Activated T-cell treated with anti-CD3 and anti-CD28 coated beads, Interleukin-2, amount 50 U/mL, for 72 hours (primary cell): ENCODE data around the gene SLX9. TPM values are rescaled to one million over a fixed set of nuclear protein-coding genes. Genes with fewer than 3 reads are reported as not detected.

Experiments used
- ATAC-seq, 2 donors: fragments of 150-1000 bp; cut with Tn5 transposase; replicated peaks in 1 of 2; 2 replicates each; pipeline ENCODE4 v1.10.0; 2021; ENCODE audit warnings: moderate library complexity in 2 of 2, mild to moderate bottlenecking in 1 of 2
- DNase-seq, 2 donors: peaks; one replicate each; pipeline ENCODE4 v3.0.0; 2021 to 2022; ENCODE audit warnings: mixed read lengths in 1 of 2
- H3K27ac Mint-ChIP-seq: one replicate; pipeline ENCODE4 v1.8.0; 2022; ENCODE audit warnings: mild to moderate bottlenecking, moderate library complexity, mixed read lengths
- H3K27me3 Mint-ChIP-seq: one replicate; pipeline ENCODE4 v1.8.0; 2022; ENCODE audit warnings: low read depth, mixed read lengths
- H3K36me3 Mint-ChIP-seq, 2 donors: one replicate each; pipeline ENCODE4 v1.8.0; 2022; ENCODE audit warnings: mixed read lengths in 2 of 2, mild to moderate bottlenecking in 1 of 2; ENCODE audit not compliant: insufficient read depth in 2 of 2
- H3K4me1 Mint-ChIP-seq: one replicate; pipeline ENCODE4 v1.8.0; 2022; ENCODE audit warnings: low read depth, mixed read lengths
- H3K4me3 Mint-ChIP-seq, 2 donors: one replicate each; pipeline ENCODE4 v1.8.0; 2022; ENCODE audit warnings: mild to moderate bottlenecking in 2 of 2, mixed read lengths in 2 of 2, moderate library complexity in 2 of 2
- H3K9me3 Mint-ChIP-seq, 2 donors: one replicate each; pipeline ENCODE4 v1.8.0; 2022; ENCODE audit warnings: mixed read lengths in 2 of 2
- total RNA-seq, 2 donors: library from RNA; stranded (reverse); gene quantifications; one replicate each; pipeline ENCODE4 v1.2.3, GENCODE V29; 2022

The SLX9 gene
- total RNA-seq, 2 donors from 2014 or later, result 38.7 to 48.9 TPM

- H3K27ac Mint-ChIP-seq, result no peak overlapping the region
- DNase-seq, result no peak
Measured at GRCh38 chr21:44943686-44944550, 4.1 kb downstream of the SLX9 start.

DNA sequence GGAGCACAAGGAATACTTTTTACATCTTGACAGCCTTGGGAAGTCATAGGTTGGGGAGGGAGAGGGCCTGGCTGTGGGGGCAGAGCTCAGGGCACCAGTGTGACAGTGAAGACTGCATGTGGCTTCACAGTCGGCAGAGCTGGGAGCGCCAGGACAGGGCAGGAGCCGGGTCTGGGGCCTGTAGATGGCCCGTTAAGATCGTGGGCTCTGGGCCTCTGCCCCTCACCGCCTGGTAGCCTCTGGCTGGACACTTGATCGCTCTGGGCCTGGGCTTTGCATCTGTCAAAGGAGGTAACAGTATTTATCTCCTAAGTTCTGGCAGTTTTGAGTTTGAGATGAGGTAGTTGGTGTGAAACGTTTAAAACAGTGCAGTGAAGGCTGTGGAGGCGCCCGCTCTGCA is 4.8 kb downstream of the SLX9 start:
- no peaks in the 10 kb centered on the region for H3K27me3 Mint-ChIP-seq
- no peak overlapping the region for H3K27ac Mint-ChIP-seq
- ATAC-seq, result no peak
- peaks cover 42% of the 10 kb centered on the region for H3K4me1 Mint-ChIP-seq
- no peak overlapping the region for H3K4me3 Mint-ChIP-seq
- DNase-seq, result no peak
- H3K9me3 Mint-ChIP-seq, result no peaks in the 10 kb centered on the region
- H3K36me3 Mint-ChIP-seq, result peaks cover 6 to 13% of the 10 kb centered on the region in 2 donors

More at GRCh38 chr21:44943686-44944550, 4.1 kb downstream of the SLX9 start:
- H3K36me3 Mint-ChIP-seq, result peaks cover 6 to 13% of the 10 kb centered on the region in 2 donors
- peak overlapping the region in 1 of 2 donors; percentile 8 for H3K4me3 Mint-ChIP-seq
- H3K9me3 Mint-ChIP-seq, result no peaks in the 10 kb centered on the region
- H3K4me1 Mint-ChIP-seq, result peaks cover 45% of the 10 kb centered on the region
- no peaks in the 10 kb centered on the region for H3K27me3 Mint-ChIP-seq
- no peak for ATAC-seq

GRCh38 chr21:44946254-44947041 is 6.6 kb downstream of the SLX9 start:
- no peak for DNase-seq
- Mint-ChIP-seq H3K9me3 (no peaks in the 10 kb centered on the region), H3K36me3 (peaks cover 2 to 8% of the 10 kb centered on the region in 2 donors), H3K27me3 (no peaks in the 10 kb centered on the region), H3K27ac (no peak overlapping the region), H3K4me1 (peaks cover 33% of the 10 kb centered on the region), H3K4me3 (no peak overlapping the region)
- no peak for ATAC-seq

DNA sequence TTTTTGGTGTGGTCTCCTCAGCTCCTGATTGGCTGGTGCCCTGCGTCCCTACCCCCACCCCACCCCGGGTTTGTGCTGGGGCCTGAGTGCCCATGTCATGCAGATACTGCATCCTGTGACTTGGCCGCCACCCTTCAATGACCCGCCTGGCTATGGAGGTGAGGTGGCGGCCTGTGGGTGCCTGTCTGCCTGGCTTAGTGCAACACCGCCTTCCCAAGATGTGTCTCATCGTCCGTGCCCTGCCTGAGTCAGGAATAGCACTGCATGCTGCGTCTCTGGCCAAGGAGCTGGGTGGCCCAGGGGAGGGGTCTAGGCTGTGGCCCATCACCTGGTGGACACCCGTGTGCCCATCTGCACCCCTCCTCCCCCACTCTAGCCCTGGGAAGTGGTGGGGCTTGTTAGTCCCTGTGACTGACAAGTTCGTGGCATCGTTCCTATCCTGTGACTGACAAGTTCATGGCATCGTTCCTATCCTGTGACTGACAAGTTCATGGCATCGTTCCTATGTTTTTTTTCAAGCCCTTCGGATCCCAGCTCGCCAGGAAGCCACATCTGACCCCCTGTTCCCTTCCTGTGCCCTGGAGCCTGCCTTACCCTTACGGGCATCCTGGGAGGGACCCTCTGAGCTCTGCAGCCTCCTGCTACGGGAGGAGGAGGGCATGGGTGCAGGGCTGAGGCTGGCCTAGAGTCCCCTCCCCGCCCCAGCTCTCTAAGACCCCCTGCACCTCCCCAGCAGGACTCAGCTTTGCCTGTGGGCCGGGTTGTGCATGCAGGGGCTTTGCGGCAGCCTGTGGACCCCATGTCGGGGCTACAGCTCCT is 7.5 kb downstream of the SLX9 start:
- Mint-ChIP-seq H3K4me1 (peaks cover 24% of the 10 kb centered on the region), H3K36me3 (peaks cover 2 to 8% of the 10 kb centered on the region in 2 donors), H3K4me3 (no peak overlapping the region), H3K27me3 (no peaks in the 10 kb centered on the region), H3K9me3 (no peaks in the 10 kb centered on the region), H3K27ac (no peak overlapping the region)
- DNase-seq, result no peak
- ATAC-seq, result no peak

GRCh38 chr21:44947930-44948331 is 8.1 kb downstream of the SLX9 start:
- no peaks in the 10 kb centered on the region for H3K9me3 Mint-ChIP-seq
- H3K4me3 Mint-ChIP-seq, result no peak overlapping the region
- H3K4me1 Mint-ChIP-seq, result peaks cover 18% of the 10 kb centered on the region
- no peaks in the 10 kb centered on the region for H3K27me3 Mint-ChIP-seq
- H3K36me3 Mint-ChIP-seq, result peaks cover 2 to 8% of the 10 kb centered on the region in 2 donors
- DNase-seq (no peak), ATAC-seq (no peak)
- no peak overlapping the region for H3K27ac Mint-ChIP-seq

DNA sequence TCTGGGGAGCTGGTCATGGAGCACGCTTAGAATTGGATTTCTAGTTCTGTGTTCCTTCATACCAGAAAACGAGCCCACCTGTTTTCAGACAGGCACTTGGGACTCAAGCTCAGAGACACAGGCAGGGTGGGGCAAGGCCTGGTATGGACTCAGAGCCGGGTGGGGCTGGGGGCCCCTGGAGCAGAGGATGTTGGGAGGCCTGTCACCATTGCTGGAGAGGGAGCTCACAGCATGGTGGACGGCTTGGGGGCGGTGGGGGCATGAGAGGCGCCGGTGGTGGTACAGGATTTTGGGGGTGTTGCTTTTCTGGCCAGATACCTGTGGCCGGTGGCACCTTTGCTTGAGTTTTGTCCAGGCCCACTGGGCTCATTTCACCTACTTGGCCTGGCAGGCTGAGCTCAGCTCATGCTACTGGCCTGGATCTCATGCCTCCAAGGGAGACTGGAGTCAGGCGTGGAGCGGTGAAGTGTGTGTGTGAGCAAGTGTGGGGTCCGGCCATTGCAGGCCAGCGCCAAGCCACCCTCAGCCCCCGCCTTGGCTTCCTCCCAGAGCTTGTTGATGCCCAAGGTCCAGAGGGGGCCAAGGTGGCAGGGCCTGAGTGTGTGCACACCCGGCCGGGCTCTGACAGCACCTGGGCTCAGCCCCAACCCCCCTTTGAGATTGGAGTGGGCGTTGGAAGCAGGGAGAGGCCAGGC is 8.7 kb downstream of the SLX9 start:
- DNase-seq, result no peak
- no peak overlapping the region for H3K4me3 Mint-ChIP-seq
- peaks cover 2 to 8% of the 10 kb centered on the region in 2 donors for H3K36me3 Mint-ChIP-seq
- ATAC-seq, result no peak
- H3K9me3 Mint-ChIP-seq, result no peaks in the 10 kb centered on the region
- H3K27me3 Mint-ChIP-seq, result no peaks in the 10 kb centered on the region
- no peak overlapping the region for H3K27ac Mint-ChIP-seq
- H3K4me1 Mint-ChIP-seq, result peaks cover 13% of the 10 kb centered on the region

GRCh38 chr21:44949161-44949778 is 9.4 kb downstream of the SLX9 start:
- Mint-ChIP-seq H3K4me1 (peaks cover 11% of the 10 kb centered on the region), H3K36me3 (peaks cover 2 to 6% of the 10 kb centered on the region in 2 donors), H3K27me3 (no peaks in the 10 kb centered on the region), H3K4me3 (no peak overlapping the region), H3K9me3 (no peaks in the 10 kb centered on the region), H3K27ac (no peak overlapping the region)
- DNase-seq, result no peak
- ATAC-seq, result peak; percentile 18 to 22

DNA sequence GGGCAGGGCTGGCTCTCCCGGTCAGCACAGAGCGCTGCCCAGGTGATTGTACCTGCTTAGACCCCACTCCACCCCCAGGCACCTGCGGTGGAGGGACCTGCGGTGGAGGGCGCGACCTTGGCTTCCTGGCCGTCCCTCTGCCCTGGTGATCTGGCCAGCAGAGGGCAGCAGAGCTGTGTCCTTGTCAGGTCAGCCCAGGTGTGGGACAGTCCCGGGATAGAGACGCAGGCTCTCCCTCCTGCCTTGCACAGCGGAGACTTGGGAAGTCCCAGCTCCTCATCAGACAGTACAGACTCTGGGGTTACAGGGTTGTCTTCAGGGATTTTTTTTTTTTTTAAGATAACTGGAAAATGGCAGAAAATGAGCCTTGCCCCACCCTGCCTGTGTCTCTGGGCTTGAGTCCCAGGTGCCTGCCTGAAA is 10.0 kb downstream of the SLX9 start:
- peak; percentile 84 to 85 for DNase-seq
- Mint-ChIP-seq H3K27ac (no peak overlapping the region), H3K4me3 (no peak overlapping the region), H3K36me3 (peaks cover 2 to 7% of the 10 kb centered on the region in 2 donors), H3K9me3 (no peaks in the 10 kb centered on the region), H3K4me1 (peaks cover 6% of the 10 kb centered on the region), H3K27me3 (no peaks in the 10 kb centered on the region)
- ATAC-seq, result peak; percentile 90 to 91

DNA sequence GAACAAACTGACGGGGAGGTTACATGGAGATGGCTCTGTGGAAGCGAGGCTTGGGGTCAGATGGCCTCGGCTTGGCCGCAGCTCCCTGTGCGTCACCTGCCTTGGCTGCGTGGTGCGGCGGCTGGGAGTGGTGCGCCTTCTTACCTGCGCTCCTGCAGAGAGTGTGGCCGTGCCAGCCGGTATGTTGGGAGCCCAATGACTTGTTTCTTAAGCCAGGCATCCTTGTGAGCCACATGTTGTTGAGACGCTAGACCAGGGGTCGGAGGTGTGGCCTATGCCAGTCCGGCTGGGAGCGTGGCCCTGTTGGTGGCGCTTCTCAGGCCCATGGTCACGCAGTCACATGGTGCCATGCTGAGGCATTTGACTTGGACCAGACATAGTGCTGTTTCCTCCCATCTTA is 10.5 kb downstream of the SLX9 start:
- Mint-ChIP-seq H3K4me3 (no peak overlapping the region), H3K4me1 (peaks cover 4% of the 10 kb centered on the region), H3K27me3 (no peaks in the 10 kb centered on the region), H3K27ac (no peak overlapping the region), H3K9me3 (no peaks in the 10 kb centered on the region), H3K36me3 (peaks cover under 1 to 5% of the 10 kb centered on the region in 2 donors)
- DNase-seq (no peak), ATAC-seq (no peak)

GRCh38 chr21:44951186-44951915 is 11.5 kb downstream of the SLX9 start:
- Mint-ChIP-seq H3K4me1 (peaks cover 4% of the 10 kb centered on the region), H3K27ac (no peak overlapping the region), H3K9me3 (no peaks in the 10 kb centered on the region), H3K4me3 (no peak overlapping the region), H3K36me3 (peaks cover 0 to 5% of the 10 kb centered on the region in 2 donors), H3K27me3 (no peaks in the 10 kb centered on the region)
- ATAC-seq, result no peak
- no peak for DNase-seq

GRCh38 chr21:44952116-44952928 is 12.5 kb downstream of the SLX9 start:
- no peak for ATAC-seq
- Mint-ChIP-seq H3K4me3 (no peak overlapping the region), H3K36me3 (peaks cover 0 to 5% of the 10 kb centered on the region in 2 donors), H3K27me3 (no peaks in the 10 kb centered on the region), H3K4me1 (peaks cover 4% of the 10 kb centered on the region), H3K27ac (no peak overlapping the region), H3K9me3 (no peaks in the 10 kb centered on the region)
- DNase-seq, result no peak
